K562 (cell line): ENCODE data around the gene H3-3A. TPM values are rescaled to one million over a fixed set of nuclear protein-coding genes. Genes with fewer than 3 reads are reported as not detected.
A peak's percentile ranks its signal among the peaks of the same experiment; 100 is the strongest.

ENCODE experiments used
- GMEB1 ChIP-seq: fragments of 250-450 bp; sonication (Bioruptor Pico); IDR thresholded peaks from 2 replicates; pipeline ENCODE4 v1.4.0; 2020; ENCODE audit warnings: mild to moderate bottlenecking
- HDAC6 ChIP-seq: IDR thresholded peaks from 2 replicates; pipeline ENCODE4 v1.6.1; 2012; ENCODE audit warnings: low read depth, mild to moderate bottlenecking, control low read depth, inconsistent platforms, low read length, moderate library complexity
- HMG20B ChIP-seq: fragments of 250-450 bp; sonication (Bioruptor Pico); IDR thresholded peaks from 2 replicates; pipeline ENCODE4 v1.5.0; 2021; ENCODE audit warnings: mild to moderate bottlenecking
- KAT7 ChIP-seq: sonication (generic); formaldehyde crosslinking; IDR thresholded peaks from 2 replicates; pipeline ENCODE4 v1.8.0; 2022; ENCODE audit warnings: missing genetic modification reagents, mild to moderate bottlenecking, borderline replicate concordance
- KAT8 ChIP-seq: fragments of 450-650 bp; IDR thresholded peaks from 2 replicates; pipeline ENCODE4 v1.6.1; 2016; ENCODE audit warnings: low read depth, mild to moderate bottlenecking
- MAFF ChIP-seq: IDR thresholded peaks from 2 replicates; pipeline ENCODE4 v1.6.1; 2012; ENCODE audit warnings: low read length, improper control_type of control experiment
- PKNOX1 ChIP-seq: fragments of 450-650 bp; IDR thresholded peaks from 2 replicates; pipeline ENCODE4 v1.6.1; 2016
- REST ChIP-seq, 2 experiments: fragments of 450-650 bp; formaldehyde crosslinking in 1 of 2; IDR thresholded peaks; 2 replicates each; pipeline versions ENCODE4 v1.4.0 to v1.6.1; 2014 to 2020; ENCODE audit warnings: mild to moderate bottlenecking in 2 of 2, borderline replicate concordance in 1 of 2, low read depth in 1 of 2
- STAT6 ChIP-seq: sonication (generic); formaldehyde crosslinking; IDR thresholded peaks from 2 replicates; pipeline ENCODE4 v1.8.1; 2023; ENCODE audit warnings: mild to moderate bottlenecking, missing genetic modification reagents
- U2AF1 ChIP-seq: fragments of 200-400 bp; formaldehyde crosslinking; optimal IDR thresholded peaks from 2 replicates; pipeline ENCODE3; 2017; ENCODE audit warnings: mild to moderate bottlenecking, low read depth, low read length, moderate library complexity
- ZNF384 ChIP-seq: IDR thresholded peaks from 2 replicates; pipeline ENCODE4 v1.6.1; 2012; ENCODE audit warnings: low read depth, low read length, improper control_type of control experiment
- ZNF707 ChIP-seq: fragments of 250-450 bp; sonication (Bioruptor Pico); conservative IDR thresholded peaks from 2 replicates; pipeline ENCODE4 v1.8.0; 2022; ENCODE audit warnings: inconsistent platforms, mild to moderate bottlenecking, moderate library complexity
- polyA plus RNA-seq, 8 experiments: library from polyadenylated mRNA; depleted of rRNA in 4 of 8; stranded (reverse) in 5 of 8; unstranded in 3 of 8; fragments of >200 nt; fragmentation: Nextera tagmentation in 2 of 8; fragmentation: Illumina TruSeq in 1 of 8; extraction: Ambion mirVana in 2 of 8; extraction: Trizol in 1 of 8; gene quantifications; 2 replicates each; pipeline versions ENCODE4 v1.2.1 to v1.2.3, GENCODE V29; 2011 to 2014; ENCODE audit warnings: inconsistent platforms in 1 of 8, missing spikeins in 1 of 8
- total RNA-seq, 7 experiments: library from RNA; depleted of rRNA in 6 of 7; stranded (reverse); fragments of >200 nt in 6 of 7; fragmentation: Illumina TruSeq in 2 of 7; extraction: Trizol in 2 of 7; gene quantifications; 2 replicates each; pipeline versions ENCODE4 v1.2.1 to v1.2.3, GENCODE V29; 2011 to 2021; ENCODE audit warnings: low replicate concordance in 1 of 7
- TF ChIP-seq, protein P1 (sequence below): fragments of 250-450 bp; sonication (Bioruptor Pico); IDR thresholded peaks from 2 replicates; pipeline ENCODE4 v1.8.0; 2021; ENCODE audit warnings: moderate library complexity, mild to moderate bottlenecking, inconsistent platforms

Gene H3-3A
- total and polyA plus RNA-seq, 9 of the 15 experiments (the other 6 are each of a cell fraction or from before 2014, with no cell fraction given) = 426 to 1,083 (median 591) TPM

DNA sequence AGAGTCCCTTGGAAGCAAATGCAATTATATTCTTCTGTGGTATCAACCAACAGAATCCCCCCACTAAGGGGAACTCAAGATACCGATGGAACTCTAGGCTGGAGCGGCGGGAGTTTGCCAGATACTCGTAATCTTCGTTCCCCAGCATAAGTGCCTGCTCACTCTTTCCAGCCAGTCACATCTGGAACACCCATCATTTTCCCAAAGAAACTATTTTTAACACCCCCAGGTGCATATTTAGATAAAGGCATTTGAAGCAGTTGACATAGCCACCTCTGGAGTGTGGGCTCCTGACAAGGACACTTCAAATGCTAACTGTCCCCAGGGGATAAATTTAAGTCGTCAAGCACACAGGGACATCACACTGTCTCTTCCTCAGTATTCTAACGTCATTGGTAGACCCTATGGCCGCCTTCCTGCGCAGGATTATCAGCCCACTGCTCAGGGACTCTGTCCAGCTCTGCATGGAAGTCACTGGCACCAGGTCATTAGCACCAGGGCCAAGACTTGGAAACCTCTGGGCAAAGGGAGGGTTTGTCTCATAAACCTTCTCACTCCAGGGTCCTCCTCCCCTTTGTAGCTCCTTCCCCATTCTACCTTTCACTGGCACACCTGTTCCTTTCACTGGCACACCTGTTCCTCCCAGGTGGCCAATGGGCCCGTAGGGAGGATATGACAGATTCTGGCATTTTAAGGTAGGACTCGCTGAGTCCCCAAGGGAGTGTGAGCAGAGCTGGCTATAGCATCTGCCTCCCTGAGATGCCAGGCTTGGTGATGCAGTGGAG, 48.8 kb downstream of the H3-3A start (continued):
- TF ChIP-seq PKNOX1 (peak; percentile 84), REST (IDR thresholded peaks at IDR 0.05; ENCODE audit: borderline replicate concordance) (peak; percentile 74), REST (CRISPR knock-in tag; IDR thresholded peaks at IDR 0.05; ENCODE audit: low read depth) (no peak), STAT6 (no peak), MAFF (peak; percentile 43; the same call in 1 of the 2 replicates), KAT8 (no peak), HMG20B (CRISPR knock-in tag) (no peak), KAT7 (no peak), HDAC6 (no peak), GMEB1 (CRISPR knock-in tag) (no peak; the same call in 1 of the 2 replicates), ZNF384 (no peak), ZNF707 (CRISPR knock-in tag) (no peak), U2AF1 (no peak)
- TF ChIP-seq, protein P1, sequence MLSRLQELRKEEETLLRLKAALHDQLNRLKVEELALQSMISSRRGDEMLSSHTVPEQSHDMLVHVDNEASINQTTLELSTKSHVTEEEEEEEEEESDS (CRISPR knock-in tag) = no peak
